Measurements from ENCODE around the gene MYH11. TPM values are rescaled to one million over a fixed set of nuclear protein-coding genes. Genes with fewer than 3 reads are reported as not detected.

MYH11 gene
- total and polyA plus RNA-seq, 2 experiments from 2014 or later, result 1.6 to 5.9 TPM

DNA sequence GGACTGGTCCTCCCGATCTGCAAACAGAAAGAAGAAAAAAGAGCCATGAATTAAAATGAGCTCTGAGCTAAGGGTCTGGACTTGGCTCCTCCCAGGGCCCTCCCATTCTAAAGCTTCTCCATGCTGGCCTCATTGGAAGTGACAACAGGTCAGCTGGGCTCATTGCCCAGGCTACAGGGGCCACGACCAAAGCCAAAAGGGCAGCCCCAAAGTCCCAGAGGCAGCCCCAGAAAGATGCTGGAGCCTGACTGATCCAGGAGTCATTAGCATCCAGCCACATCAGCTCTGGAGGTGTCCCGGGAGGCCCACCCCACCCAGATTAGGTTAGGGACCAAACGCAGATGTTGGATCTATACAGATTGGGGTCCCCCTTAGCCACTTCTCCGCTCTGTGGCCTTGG lies 58.2 kb downstream of the MYH11 start:
- no peaks in the 10 kb centered on the region for H3F3A ChIP-seq (replicated peaks; ENCODE audit: low read depth)
- no peaks in the 10 kb centered on the region for H3K27me3 Mint-ChIP-seq (ENCODE audit: insufficient read depth, low read depth, poor library complexity)
- ATAC-seq, result no peak
- DNase-seq (ENCODE audit: low spot score), result no peak
- no peak overlapping the region for H3K4me3 Mint-ChIP-seq
- peaks cover 8% of the 10 kb centered on the region; the same call in 2 of the 3 replicates for H3K9me3 Mint-ChIP-seq
- no peaks in the 10 kb centered on the region for H3K27me3 ChIP-seq (ENCODE audit: insufficient read depth)
- no peak overlapping the region for H3K4me2 ChIP-seq
- no peak overlapping the region for H3K27ac ChIP-seq (ENCODE audit: low read depth)
- 0 out of 2 replicates have a peak, but pooled peaks cover 5% of the 10 kb centered on the region for H3K9me2 ChIP-seq (ENCODE audit: insufficient read depth)
- H3K4me1 ChIP-seq (ENCODE audit: insufficient read depth), result no peaks in the 10 kb centered on the region
- H3K36me3 Mint-ChIP-seq (ENCODE audit: low read depth), result no peaks in the 10 kb centered on the region
- no peak overlapping the region for H3K27ac Mint-ChIP-seq
- no peaks in the 10 kb centered on the region for H3K79me2 ChIP-seq (replicated peaks; ENCODE audit: insufficient read depth)
- no peak overlapping the region for H3K4me3 ChIP-seq
- no peak for TF ChIP-seq CREB1 (CRISPR knock-in tag; IDR thresholded peaks at IDR 0.05; ENCODE audit: low read depth)
- TF ChIP-seq, protein P1, sequence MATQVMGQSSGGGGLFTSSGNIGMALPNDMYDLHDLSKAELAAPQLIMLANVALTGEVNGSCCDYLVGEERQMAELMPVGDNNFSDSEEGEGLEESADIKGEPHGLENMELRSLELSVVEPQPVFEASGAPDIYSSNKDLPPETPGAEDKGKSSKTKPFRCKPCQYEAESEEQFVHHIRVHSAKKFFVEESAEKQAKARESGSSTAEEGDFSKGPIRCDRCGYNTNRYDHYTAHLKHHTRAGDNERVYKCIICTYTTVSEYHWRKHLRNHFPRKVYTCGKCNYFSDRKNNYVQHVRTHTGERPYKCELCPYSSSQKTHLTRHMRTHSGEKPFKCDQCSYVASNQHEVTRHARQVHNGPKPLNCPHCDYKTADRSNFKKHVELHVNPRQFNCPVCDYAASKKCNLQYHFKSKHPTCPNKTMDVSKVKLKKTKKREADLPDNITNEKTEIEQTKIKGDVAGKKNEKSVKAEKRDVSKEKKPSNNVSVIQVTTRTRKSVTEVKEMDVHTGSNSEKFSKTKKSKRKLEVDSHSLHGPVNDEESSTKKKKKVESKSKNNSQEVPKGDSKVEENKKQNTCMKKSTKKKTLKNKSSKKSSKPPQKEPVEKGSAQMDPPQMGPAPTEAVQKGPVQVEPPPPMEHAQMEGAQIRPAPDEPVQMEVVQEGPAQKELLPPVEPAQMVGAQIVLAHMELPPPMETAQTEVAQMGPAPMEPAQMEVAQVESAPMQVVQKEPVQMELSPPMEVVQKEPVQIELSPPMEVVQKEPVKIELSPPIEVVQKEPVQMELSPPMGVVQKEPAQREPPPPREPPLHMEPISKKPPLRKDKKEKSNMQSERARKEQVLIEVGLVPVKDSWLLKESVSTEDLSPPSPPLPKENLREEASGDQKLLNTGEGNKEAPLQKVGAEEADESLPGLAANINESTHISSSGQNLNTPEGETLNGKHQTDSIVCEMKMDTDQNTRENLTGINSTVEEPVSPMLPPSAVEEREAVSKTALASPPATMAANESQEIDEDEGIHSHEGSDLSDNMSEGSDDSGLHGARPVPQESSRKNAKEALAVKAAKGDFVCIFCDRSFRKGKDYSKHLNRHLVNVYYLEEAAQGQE (IDR thresholded peaks at IDR 0.05; ENCODE audit: unreplicated experiment), result no peak
- no peak for TF ChIP-seq POLR2AphosphoS5 (IDR thresholded peaks at IDR 0.05; ENCODE audit: low read depth)
- TF ChIP-seq, protein P2, sequence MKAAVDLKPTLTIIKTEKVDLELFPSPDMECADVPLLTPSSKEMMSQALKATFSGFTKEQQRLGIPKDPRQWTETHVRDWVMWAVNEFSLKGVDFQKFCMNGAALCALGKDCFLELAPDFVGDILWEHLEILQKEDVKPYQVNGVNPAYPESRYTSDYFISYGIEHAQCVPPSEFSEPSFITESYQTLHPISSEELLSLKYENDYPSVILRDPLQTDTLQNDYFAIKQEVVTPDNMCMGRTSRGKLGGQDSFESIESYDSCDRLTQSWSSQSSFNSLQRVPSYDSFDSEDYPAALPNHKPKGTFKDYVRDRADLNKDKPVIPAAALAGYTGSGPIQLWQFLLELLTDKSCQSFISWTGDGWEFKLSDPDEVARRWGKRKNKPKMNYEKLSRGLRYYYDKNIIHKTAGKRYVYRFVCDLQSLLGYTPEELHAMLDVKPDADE (IDR thresholded peaks at IDR 0.05), result no peak
- no peak for TF ChIP-seq ZNF114 (CRISPR knock-in tag; IDR thresholded peaks at IDR 0.05)
- H4K20me1 ChIP-seq (replicated peaks; ENCODE audit: insufficient read depth), result no peaks in the 10 kb centered on the region
- H3K36me3 ChIP-seq (ENCODE audit: insufficient read depth), result no peaks in the 10 kb centered on the region
- peaks cover 2% of the 10 kb centered on the region; the same call in 2 of the 3 replicates for H3K4me1 Mint-ChIP-seq
- H2AFZ ChIP-seq, result no peak overlapping the region

DNA sequence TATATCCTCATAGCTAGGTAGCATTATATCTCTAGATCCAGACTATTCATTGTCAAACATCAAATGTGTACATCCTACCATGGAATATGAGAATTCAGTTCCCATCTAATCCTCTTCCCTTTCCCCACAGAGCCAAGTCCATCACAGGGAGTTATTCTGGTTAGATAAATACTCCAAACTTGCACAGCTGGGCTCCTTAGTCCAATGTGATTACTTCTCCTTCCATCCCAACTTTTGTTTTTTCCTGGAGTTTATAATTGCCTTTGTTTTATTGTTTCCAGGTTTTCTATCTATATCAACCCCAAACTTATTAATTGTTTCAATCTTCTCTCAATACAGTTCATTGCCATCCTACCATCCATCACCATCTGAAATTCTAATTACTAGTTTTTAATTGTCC lies 59.9 kb downstream of the MYH11 start:
- Mint-ChIP-seq H3K36me3 (ENCODE audit: low read depth) (no peaks in the 10 kb centered on the region), H3K9me3 (peaks cover 8% of the 10 kb centered on the region; the same call in 2 of the 3 replicates), H3K4me1 (peaks cover 2% of the 10 kb centered on the region; the same call in 2 of the 3 replicates), H3K27ac (no peak overlapping the region), H3K4me3 (no peak overlapping the region), H3K27me3 (ENCODE audit: insufficient read depth, low read depth, poor library complexity) (no peaks in the 10 kb centered on the region)
- H3K27me3 ChIP-seq (ENCODE audit: insufficient read depth), result no peaks in the 10 kb centered on the region
- no peak overlapping the region for H3K27ac ChIP-seq (ENCODE audit: low read depth)
- ATAC-seq (no peak), DNase-seq (ENCODE audit: low spot score) (no peak)
- no peak overlapping the region for H2AFZ ChIP-seq
- no peaks in the 10 kb centered on the region for H4K20me1 ChIP-seq (replicated peaks; ENCODE audit: insufficient read depth)
- no peak overlapping the region for H3K4me3 ChIP-seq
- H3K4me2 ChIP-seq, result no peak overlapping the region
- H3K9me2 ChIP-seq (ENCODE audit: insufficient read depth), result 0 out of 2 replicates have a peak, but pooled peaks cover 5% of the 10 kb centered on the region
- H3K36me3 ChIP-seq (ENCODE audit: insufficient read depth), result no peaks in the 10 kb centered on the region
- no peaks in the 10 kb centered on the region for H3K4me1 ChIP-seq (ENCODE audit: insufficient read depth)
- H3F3A ChIP-seq (replicated peaks; ENCODE audit: low read depth), result no peaks in the 10 kb centered on the region
- no peaks in the 10 kb centered on the region for H3K79me2 ChIP-seq (replicated peaks; ENCODE audit: insufficient read depth)
- TF ChIP-seq, protein P2 (IDR thresholded peaks at IDR 0.05), result no peak
- TF ChIP-seq ZNF331 (CRISPR knock-in tag; IDR thresholded peaks at IDR 0.05; ENCODE audit: low read depth), result no peak
- no peak for TF ChIP-seq NANOG (IDR thresholded peaks at IDR 0.05; ENCODE audit: borderline replicate concordance)
- no peak for TF ChIP-seq EZH2 (IDR thresholded peaks at IDR 0.05; ENCODE audit: low read depth, unreplicated experiment)
- TF ChIP-seq, protein P1 (IDR thresholded peaks at IDR 0.05; ENCODE audit: unreplicated experiment), result no peak
- no peak for TF ChIP-seq POLR2AphosphoS5 (IDR thresholded peaks at IDR 0.05; ENCODE audit: low read depth)
- TF ChIP-seq, protein P3, sequence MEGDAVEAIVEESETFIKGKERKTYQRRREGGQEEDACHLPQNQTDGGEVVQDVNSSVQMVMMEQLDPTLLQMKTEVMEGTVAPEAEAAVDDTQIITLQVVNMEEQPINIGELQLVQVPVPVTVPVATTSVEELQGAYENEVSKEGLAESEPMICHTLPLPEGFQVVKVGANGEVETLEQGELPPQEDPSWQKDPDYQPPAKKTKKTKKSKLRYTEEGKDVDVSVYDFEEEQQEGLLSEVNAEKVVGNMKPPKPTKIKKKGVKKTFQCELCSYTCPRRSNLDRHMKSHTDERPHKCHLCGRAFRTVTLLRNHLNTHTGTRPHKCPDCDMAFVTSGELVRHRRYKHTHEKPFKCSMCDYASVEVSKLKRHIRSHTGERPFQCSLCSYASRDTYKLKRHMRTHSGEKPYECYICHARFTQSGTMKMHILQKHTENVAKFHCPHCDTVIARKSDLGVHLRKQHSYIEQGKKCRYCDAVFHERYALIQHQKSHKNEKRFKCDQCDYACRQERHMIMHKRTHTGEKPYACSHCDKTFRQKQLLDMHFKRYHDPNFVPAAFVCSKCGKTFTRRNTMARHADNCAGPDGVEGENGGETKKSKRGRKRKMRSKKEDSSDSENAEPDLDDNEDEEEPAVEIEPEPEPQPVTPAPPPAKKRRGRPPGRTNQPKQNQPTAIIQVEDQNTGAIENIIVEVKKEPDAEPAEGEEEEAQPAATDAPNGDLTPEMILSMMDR (conservative IDR thresholded peaks at IDR 0.05; ENCODE audit: low read depth in 2 of 2), result no peak
- TF ChIP-seq CREB1 (CRISPR knock-in tag; IDR thresholded peaks at IDR 0.05; ENCODE audit: low read depth), result no peak
- TF ChIP-seq ZNF114 (CRISPR knock-in tag; IDR thresholded peaks at IDR 0.05), result no peak
- no peak for TF ChIP-seq JUNB (IDR thresholded peaks at IDR 0.05; ENCODE audit: unreplicated experiment)
- no peak for TF ChIP-seq EZH2phosphoT487 (IDR thresholded peaks at IDR 0.05; ENCODE audit: unreplicated experiment)
- no peak for TF ChIP-seq STAT1 (IDR thresholded peaks at IDR 0.05; ENCODE audit: unreplicated experiment)
